Caco-2 (cell line): Measurements from ENCODE around the gene AFF1. TPM values are rescaled to one million over a fixed set of nuclear protein-coding genes. Genes with fewer than 3 reads are reported as not detected.

Experiments
- BruUV-seq: library from RNA; stranded (reverse); fragments of 400-500 nt; replicated peaks from 2 replicates; lab custom pipeline; 2021; lab: Mats Ljungman, UMichigan
- CTCF ChIA-PET: fragments of 300-600 bp; sonication (Branson Sonifier 250); formaldehyde crosslinking; loops from one replicate; lab custom pipeline; 2022; ENCODE audit warnings: antibody characterized with exemption; lab: Charles Lee
- POLR2A ChIA-PET: fragments of 300-600 bp; sonication (Branson Sonifier 250); formaldehyde crosslinking; loops from one replicate; lab custom pipeline; 2022; ENCODE audit warnings: antibody characterized with exemption; lab: Charles Lee
- DNase-seq, 2 experiments: peaks; one replicate each; pipeline versions ENCODE4 v3.0.0 to v3.0.0-alpha.2; 2020 to 2022
- H3K27me3 ChIP-seq: replicated peaks from 2 replicates; pipeline ENCODE4 v1.6.0; 2011; ENCODE audit warnings: low read length; ENCODE audit not compliant: control insufficient read depth, insufficient read depth
- H3K36me3 ChIP-seq: 2 replicates; pipeline ENCODE4 v1.5.1; 2011; ENCODE audit warnings: low read length; ENCODE audit not compliant: control insufficient read depth, insufficient read depth
- H3K4me1 ChIP-seq: fragments of 250-450 bp; sonication (Bioruptor Pico); 2 replicates; pipeline ENCODE4 v1.5.1; 2020; ENCODE audit warnings: mild to moderate bottlenecking
- H3K4me3 ChIP-seq: 2 replicates; pipeline ENCODE4 v1.5.1; 2011; ENCODE audit warnings: low read depth, mild to moderate bottlenecking, control low read depth, low read length
- H3K9me3 ChIP-seq: fragments of 250-450 bp; sonication (Bioruptor Pico); 2 replicates; pipeline ENCODE4 v1.5.1; 2020; ENCODE audit warnings: mild to moderate bottlenecking, moderate library complexity
- H3K27ac Mint-ChIP-seq: one replicate; pipeline ENCODE4 v1.8.0; 2022; ENCODE audit warnings: mixed read lengths; ENCODE audit not compliant: unreplicated experiment
- H3K27me3 Mint-ChIP-seq: one replicate; pipeline ENCODE4 v1.8.0; 2022; ENCODE audit warnings: mixed read lengths; ENCODE audit not compliant: insufficient read depth, unreplicated experiment
- H3K36me3 Mint-ChIP-seq: one replicate; pipeline ENCODE4 v1.8.0; 2022; ENCODE audit warnings: mild to moderate bottlenecking, mixed read lengths; ENCODE audit not compliant: insufficient read depth, unreplicated experiment
- H3K4me1 Mint-ChIP-seq: one replicate; pipeline ENCODE4 v1.8.0; 2022; ENCODE audit warnings: low read depth, mixed read lengths; ENCODE audit not compliant: unreplicated experiment
- H3K4me3 Mint-ChIP-seq: one replicate; pipeline ENCODE4 v1.8.0; 2022; ENCODE audit warnings: mild to moderate bottlenecking, moderate library complexity, mixed read lengths; ENCODE audit not compliant: unreplicated experiment
- H3K9me3 Mint-ChIP-seq: one replicate; pipeline ENCODE4 v1.8.0; 2022; ENCODE audit warnings: mixed read lengths; ENCODE audit not compliant: unreplicated experiment
- intact Hi-C: fragments of 100-400 bp; cut with micrococcal nuclease; formaldehyde crosslinking; loops from one replicate; pipeline ENCODE4 v1.10.0; 2022; ENCODE audit not compliant: unreplicated experiment
- total RNA-seq: library from RNA; stranded (reverse); gene quantifications from 2 replicates; pipeline ENCODE4 v1.2.3, GENCODE V29; 2022
- TF ChIP-seq, protein P1 (sequence below), 2 experiments: fragments of 200-600 bp in 1 of 2; IDR thresholded peaks; 1 replicate in 1 of 2; 2 replicates in 1 of 2; pipeline versions ENCODE4 v1.5.1 to v1.8.0; 2011 to 2022; ENCODE audit warnings: antibody characterized with exemption in 1 of 2, control low read depth in 1 of 2, inconsistent platforms in 1 of 2, low read depth in 1 of 2, low read length in 1 of 2, mild to moderate bottlenecking in 1 of 2, moderate library complexity in 1 of 2; ENCODE audit not compliant: insufficient read depth in 1 of 2, severe bottlenecking in 1 of 2, unreplicated experiment in 1 of 2

The AFF1 gene
- total RNA-seq, 1 experiment from 2014 or later, result 48.3 TPM

DNA sequence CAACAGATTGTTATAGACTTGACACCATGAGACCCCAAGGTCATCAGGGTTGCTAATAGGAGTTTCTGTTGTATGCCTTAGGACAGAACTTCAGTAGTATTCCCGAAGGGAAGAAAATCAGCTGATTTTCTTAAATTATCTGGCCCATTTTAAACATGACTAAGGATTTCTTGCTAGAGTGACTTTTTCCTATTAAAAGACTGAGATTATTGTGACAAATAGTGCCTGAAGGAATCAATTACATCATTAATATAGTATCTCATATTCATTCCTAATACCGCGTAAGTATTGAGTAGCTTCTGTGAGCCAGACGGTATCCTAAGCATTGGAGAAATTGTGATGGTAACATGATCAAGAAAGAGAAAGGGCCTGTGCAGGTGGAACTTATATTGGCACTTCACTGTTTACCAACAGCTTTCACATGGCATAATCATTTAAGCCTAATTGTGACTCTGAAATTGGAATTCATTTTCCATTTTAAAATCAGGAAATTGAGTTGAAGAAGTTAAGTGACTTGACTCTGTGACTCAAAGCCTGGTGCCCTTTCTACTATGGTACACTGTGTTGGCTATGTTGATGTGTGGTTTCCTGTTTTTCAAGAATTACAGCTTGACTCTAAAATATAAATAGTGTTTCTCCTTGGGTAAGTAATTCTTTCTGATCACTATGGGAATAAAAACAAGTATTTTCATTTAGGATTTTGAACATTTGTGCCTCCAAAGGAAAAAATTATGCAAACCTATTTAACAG is 4.1 kb downstream of the AFF1 start:
- H3K4me1 ChIP-seq, result peaks cover 32% of the 10 kb centered on the region
- ChIA-PET POLR2A (no interaction called here), CTCF (no interaction called here)

DNA sequence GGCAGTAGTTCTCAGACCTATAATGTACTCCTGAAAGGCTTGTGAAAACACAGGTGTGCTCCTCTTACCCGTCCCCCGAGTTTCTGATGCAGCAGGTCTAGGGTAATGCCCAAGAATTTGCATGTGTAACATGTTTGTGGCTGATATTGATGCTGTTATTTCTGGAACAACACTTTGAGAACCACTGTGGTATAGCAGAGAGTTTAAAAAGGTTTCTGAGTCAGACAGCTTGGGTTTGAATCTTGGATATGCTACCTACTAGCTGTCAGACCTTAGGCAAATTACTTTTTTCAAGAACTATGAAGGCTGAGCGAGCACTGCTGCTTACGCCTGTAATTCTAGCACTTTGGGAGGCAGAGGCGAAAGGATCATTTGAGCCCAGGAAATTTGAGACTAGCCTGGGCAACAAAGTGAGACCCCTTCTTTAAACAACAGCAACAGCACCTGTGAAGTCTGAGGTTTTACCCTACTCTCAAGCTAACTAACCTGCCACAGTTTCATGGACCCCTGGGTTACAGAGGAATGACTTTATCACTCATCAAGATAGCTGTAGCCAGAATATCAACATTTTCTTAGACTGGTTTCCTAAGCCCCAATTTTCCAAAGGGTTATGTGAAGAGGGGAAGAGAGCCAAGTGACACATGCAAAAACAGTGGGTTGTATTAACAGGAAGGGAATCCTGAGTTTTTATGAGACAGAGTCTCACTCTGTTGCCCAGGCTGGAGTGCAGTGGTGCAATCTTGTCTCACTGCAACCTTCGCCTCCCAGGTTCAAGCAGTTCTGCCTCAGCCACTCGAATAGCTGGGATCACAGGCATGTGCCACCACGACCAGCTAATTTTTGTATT is 5.1 kb downstream of the AFF1 start:
- TF ChIP-seq, protein P1, sequence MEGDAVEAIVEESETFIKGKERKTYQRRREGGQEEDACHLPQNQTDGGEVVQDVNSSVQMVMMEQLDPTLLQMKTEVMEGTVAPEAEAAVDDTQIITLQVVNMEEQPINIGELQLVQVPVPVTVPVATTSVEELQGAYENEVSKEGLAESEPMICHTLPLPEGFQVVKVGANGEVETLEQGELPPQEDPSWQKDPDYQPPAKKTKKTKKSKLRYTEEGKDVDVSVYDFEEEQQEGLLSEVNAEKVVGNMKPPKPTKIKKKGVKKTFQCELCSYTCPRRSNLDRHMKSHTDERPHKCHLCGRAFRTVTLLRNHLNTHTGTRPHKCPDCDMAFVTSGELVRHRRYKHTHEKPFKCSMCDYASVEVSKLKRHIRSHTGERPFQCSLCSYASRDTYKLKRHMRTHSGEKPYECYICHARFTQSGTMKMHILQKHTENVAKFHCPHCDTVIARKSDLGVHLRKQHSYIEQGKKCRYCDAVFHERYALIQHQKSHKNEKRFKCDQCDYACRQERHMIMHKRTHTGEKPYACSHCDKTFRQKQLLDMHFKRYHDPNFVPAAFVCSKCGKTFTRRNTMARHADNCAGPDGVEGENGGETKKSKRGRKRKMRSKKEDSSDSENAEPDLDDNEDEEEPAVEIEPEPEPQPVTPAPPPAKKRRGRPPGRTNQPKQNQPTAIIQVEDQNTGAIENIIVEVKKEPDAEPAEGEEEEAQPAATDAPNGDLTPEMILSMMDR (IDR thresholded peaks at IDR 0.05; ENCODE audit: insufficient read depth in 1 of 2, low read depth in 1 of 2, low read length in 1 of 2, severe bottlenecking in 1 of 2, unreplicated experiment in 1 of 2), result no peak
- H3K9me3 Mint-ChIP-seq, result no peaks in the 10 kb centered on the region
- no peak overlapping the region for H3K27ac Mint-ChIP-seq

More for the DNA sequence above, 4.1 kb downstream of the AFF1 start:
- no peaks in the 10 kb centered on the region for H3K9me3 Mint-ChIP-seq
- no peaks in the 10 kb centered on the region for H3K27me3 ChIP-seq
- H3K4me3 Mint-ChIP-seq, result no peak overlapping the region
- no peaks in the 10 kb centered on the region for H3K36me3 ChIP-seq
- H3K4me3 ChIP-seq, result no peak overlapping the region
- intact Hi-C loops, result no loop called here
- peaks cover under 1% of the 10 kb centered on the region for H3K36me3 Mint-ChIP-seq
- peaks cover 8% of the 10 kb centered on the region for H3K4me1 Mint-ChIP-seq
- H3K9me3 ChIP-seq, result no peaks in the 10 kb centered on the region
- TF ChIP-seq, protein P1 (IDR thresholded peaks at IDR 0.05; ENCODE audit: insufficient read depth in 1 of 2, low read depth in 1 of 2, low read length in 1 of 2, severe bottlenecking in 1 of 2, unreplicated experiment in 1 of 2), result no peak
- H3K27me3 Mint-ChIP-seq, result no peaks in the 10 kb centered on the region
- H3K27ac Mint-ChIP-seq, result no peak overlapping the region
- BruUV-seq, result no TSS peak
- DNase-seq, result no peak

DNA sequence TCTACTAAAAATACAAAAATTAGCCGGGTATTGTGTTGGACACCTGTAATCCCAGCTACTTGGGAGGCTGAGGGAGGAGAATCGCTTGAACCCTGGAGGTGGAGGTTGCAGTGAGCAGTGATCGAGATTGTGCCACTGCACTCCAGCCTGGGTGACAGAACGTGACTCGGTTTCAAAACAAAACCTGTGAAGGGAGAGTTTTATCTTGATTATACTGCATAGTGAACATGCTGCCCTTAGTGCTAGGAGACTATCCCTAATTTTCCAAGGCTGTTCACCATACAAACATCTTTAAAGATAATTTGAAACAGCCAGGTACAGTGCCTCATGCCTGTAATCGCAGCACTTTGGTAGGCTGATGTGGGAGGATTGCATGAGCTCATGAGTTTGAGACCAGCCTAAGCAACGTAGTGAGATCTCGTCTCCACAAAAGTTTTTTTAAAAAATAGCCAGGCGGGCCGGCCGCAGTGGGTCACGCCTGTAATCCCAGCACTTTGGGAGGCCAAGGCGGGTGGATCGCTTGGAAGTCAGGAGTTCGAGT is 6.2 kb downstream of the AFF1 start:
- TF ChIP-seq, protein P1 (IDR thresholded peaks at IDR 0.05; ENCODE audit: insufficient read depth in 1 of 2, low read depth in 1 of 2, low read length in 1 of 2, severe bottlenecking in 1 of 2, unreplicated experiment in 1 of 2), result no peak
- CTCF ChIA-PET, result interaction anchor here (2.5 kb wide), 1 partner anchor 19 kb away, joined by 8 read pairs; no protein-coding TSS in a partner anchor
- no peak for DNase-seq
- H3K4me1 ChIP-seq, result peaks cover 32% of the 10 kb centered on the region
- Mint-ChIP-seq H3K27me3 (no peaks in the 10 kb centered on the region), H3K36me3 (no peaks in the 10 kb centered on the region), H3K4me3 (no peak overlapping the region), H3K9me3 (no peaks in the 10 kb centered on the region), H3K27ac (no peak overlapping the region), H3K4me1 (peaks cover 7% of the 10 kb centered on the region)
- no peak overlapping the region for H3K4me3 ChIP-seq
- intact Hi-C loops, result no loop called here
- H3K9me3 ChIP-seq, result no peaks in the 10 kb centered on the region
- POLR2A ChIA-PET, result interaction anchor here (0.5 to 0.6 kb wide), 2 partner anchors 62 to 72 kb away, joined by 4 to 10 read pairs; no protein-coding TSS in a partner anchor
- H3K27me3 ChIP-seq, result no peaks in the 10 kb centered on the region
- H3K36me3 ChIP-seq, result no peaks in the 10 kb centered on the region
- no TSS peak for BruUV-seq

More for the DNA sequence above, 5.1 kb downstream of the AFF1 start:
- intact Hi-C loops, result no loop called here
- Mint-ChIP-seq H3K4me1 (peaks cover 7% of the 10 kb centered on the region), H3K4me3 (no peak overlapping the region), H3K27me3 (no peaks in the 10 kb centered on the region), H3K36me3 (no peaks in the 10 kb centered on the region)
- Histone ChIP-seq H3K4me1 (peaks cover 32% of the 10 kb centered on the region), H3K9me3 (no peaks in the 10 kb centered on the region), H3K36me3 (no peaks in the 10 kb centered on the region), H3K27me3 (no peaks in the 10 kb centered on the region), H3K4me3 (no peak overlapping the region)
- no TSS peak for BruUV-seq
- ChIA-PET POLR2A (interaction anchor here (0.5 to 0.6 kb wide), 2 partner anchors 63 to 73 kb away, joined by 4 to 10 read pairs; no protein-coding TSS in a partner anchor), CTCF (interaction anchor here (0.5 to 2.5 kb wide), 2 partner anchors 18 to 1481 kb away, joined by 4 to 8 read pairs; no protein-coding TSS in a partner anchor)
- no peak for DNase-seq
